Liver (tissue), 3 donors: ENCODE results near the gene GPS2.

ENCODE experiments used
- CTCF ChIP-seq: fragments of 150-350 bp; IDR thresholded peaks from 2 replicates; pipeline ENCODE4 v1.5.1; 2017; ENCODE audit warnings: improper control_type of control experiment, low read depth, low read length; ENCODE audit not compliant: missing input control
- MAX ChIP-seq: IDR thresholded peaks from 2 replicates; pipeline ENCODE4 v1.6.1; 2016; ENCODE audit warnings: antibody characterized with exemption
- RAD21 ChIP-seq, 2 donors: IDR thresholded peaks; 2 replicates each; pipeline ENCODE4 v1.6.1; 2016; ENCODE audit warnings: antibody characterized with exemption in 2 of 2, mild to moderate bottlenecking in 2 of 2
- donor health status: healthy.
- donor health status: healthy.

DNA sequence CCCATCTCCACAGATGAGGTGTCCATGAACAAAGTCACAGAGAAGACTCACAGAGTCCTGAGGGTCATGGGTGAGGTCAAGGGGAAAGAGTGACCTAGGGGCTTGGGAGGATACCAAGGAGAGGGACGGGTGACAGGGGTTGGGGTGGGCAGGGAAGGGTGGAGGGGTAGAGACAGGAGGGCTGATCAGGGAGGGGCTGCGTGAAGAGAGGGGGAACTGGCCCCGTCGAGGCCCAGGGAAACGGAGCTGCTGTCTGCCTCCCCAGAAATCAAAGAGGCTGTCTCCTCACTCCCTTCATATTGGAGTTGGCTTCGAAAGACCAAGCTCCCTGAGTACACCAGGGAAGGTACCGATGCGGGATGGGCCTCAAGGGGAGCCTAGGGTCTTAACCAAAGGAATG lies 40.4 kb upstream of the GPS2 start:
- TF ChIP-seq MAX (no peak), CTCF (no peak), RAD21 (IDR thresholded peaks at IDR 0.05) (no peak)
